AG20443 (cell line): ENCODE results near the gene RHBDL1.

ENCODE experiments used
- DNase-seq: peaks from one replicate; pipeline ENCODE4 v3.0.0; 2012; ENCODE audit warnings: low spot score, mixed read lengths

Gene RHBDL1

GRCh38 chr16:720447-720989 is 45.0 kb downstream of the RHBDL1 start:
- DNase-seq = peak; percentile 66

- DNase-seq = peak; percentile 92
Measured at GRCh38 chr16:720990-721764, 45.7 kb downstream of the RHBDL1 start, which contains the start of gene ANTKMT. Gene ANTKMT (plus strand): TSS chr16:721146. CDS start chr16:721275, 129 bp downstream.

DNA sequence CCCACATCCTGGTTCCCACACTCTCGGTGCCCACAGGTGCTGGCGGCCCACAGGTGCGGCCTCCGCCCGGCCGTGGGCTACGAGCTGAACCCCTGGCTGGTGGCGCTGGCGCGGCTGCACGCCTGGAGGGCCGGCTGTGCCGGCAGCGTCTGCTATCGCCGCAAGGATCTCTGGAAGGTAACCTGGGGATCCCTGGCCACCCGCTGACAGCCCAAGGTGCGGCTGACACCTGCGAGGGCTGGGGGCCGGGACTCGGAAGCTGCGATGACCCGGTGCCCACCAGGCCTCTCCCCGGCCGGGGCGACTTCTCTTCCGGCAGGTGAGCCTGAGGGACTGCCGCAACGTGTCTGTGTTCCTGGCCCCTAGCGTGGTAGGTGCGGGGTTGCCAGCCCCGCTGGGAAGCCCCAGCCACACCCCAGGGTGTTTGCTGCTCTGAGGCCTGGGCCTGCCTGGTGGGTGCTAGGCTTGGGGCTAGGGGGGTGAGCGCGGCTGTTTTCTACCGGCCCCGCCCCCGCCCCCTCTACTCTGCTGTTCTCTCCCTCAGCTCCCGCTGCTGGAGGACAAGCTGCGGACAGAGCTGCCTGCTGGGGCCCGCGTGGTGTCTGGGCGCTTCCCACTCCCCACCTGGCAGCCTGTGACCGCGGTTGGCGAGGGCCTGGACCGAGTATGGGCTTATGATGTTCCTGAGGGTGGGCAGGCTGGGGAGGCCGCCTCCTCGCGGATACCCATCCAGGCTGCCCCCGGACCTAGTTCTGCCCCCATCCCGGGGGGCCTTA is 46.5 kb downstream of the RHBDL1 start:
- DNase-seq = no peak

- DNase-seq = no peak
Measured at GRCh38 chr16:722835-723633, 47.6 kb downstream of the RHBDL1 start.

- DNase-seq = no peak
Measured at GRCh38 chr16:723695-724094, 48.2 kb downstream of the RHBDL1 start.

GRCh38 chr16:724188-725040 is 48.9 kb downstream of the RHBDL1 start:
- no peak for DNase-seq

GRCh38 chr16:725041-725376 is 49.5 kb downstream of the RHBDL1 start:
- DNase-seq = no peak

- no peak for DNase-seq
Measured at GRCh38 chr16:725463-726187, 50.2 kb downstream of the RHBDL1 start.

GRCh38 chr16:726188-726437 is 50.6 kb downstream of the RHBDL1 start:
- no peak for DNase-seq

DNA sequence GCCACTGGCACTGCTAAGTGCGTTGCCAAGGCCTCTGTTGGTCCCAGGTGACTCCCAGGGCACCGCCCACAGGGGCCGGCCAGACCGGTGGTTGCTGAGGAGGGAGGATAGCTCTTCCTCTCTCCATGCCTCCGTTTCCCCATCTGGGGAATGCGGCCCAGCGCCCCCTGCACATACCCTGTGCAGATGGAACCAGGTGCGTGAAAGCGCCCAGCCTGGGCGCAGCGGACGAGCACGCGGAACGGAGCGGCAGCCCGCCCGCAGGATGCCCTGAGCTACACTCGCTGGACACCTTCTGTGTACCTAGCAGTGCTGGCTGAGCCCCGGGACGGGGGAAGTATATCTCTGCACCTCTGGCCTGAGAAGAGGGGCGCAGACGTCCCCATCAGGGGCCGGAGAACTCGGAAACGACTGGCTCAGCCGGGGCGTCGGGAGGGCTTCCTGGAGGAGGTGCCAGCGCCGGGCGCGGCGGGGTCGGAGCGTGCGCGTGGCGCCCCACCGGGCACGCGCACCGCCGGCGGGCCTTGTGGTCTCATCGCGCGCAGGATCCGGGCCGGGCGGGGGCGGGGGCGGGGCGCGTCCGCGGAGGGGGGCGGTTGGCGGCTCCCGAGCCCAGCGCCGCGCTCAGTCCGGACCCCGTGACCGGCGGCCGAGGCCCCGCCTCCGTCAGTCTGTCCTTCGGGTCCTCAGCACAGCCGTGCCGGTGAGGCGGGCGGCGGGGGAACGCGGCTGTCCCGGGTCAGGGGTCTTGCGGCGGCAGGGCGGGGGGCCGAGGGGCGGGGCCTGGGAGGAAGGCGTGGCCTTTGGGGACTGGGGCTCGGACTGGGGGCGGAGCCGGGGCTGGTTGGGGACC is 51.2 kb downstream of the RHBDL1 start, which contains the start of the genes CCDC78 and HAGHL:
Gene CCDC78 (minus strand): TSS at position 6 of the 853 bp plus-strand sequence. CDS start 76 bp downstream, outside the sequence.
Gene HAGHL (plus strand): TSS at position 669 of the 853 bp plus-strand sequence. CDS start 404 bp downstream, outside the sequence.
- DNase-seq = peak; percentile 73

- no peak for DNase-seq
Measured at GRCh38 chr16:727291-727977, 52.0 kb downstream of the RHBDL1 start.
